ENCODE data around the gene RBM34.

- TF ChIP-seq POLR2A (IDR thresholded peaks at IDR 0.05), result no peak
- TF ChIP-seq CTCF (IDR thresholded peaks at IDR 0.05), result no peak
Measured at GRCh38 chr1:235151033-235151432, 10.0 kb downstream of the RBM34 start.
